ENCODE results near the gene RIT1. TPM values are rescaled to one million over a fixed set of nuclear protein-coding genes. Genes with fewer than 3 reads are reported as not detected.

The RIT1 gene
- total RNA-seq, 1 experiment from 2014 or later, result 34.8 TPM

- peak; percentile 89 for DNase-seq (ENCODE audit: low read depth)
Observed at GRCh38 chr1:155856975-155857930, 53.9 kb downstream of the RIT1 start, which contains the start of gene GON4L. GON4L (minus strand) TSS chr1:155857214; CDS start chr1:155853780, 3,434 bp downstream.

- no peak for DNase-seq (ENCODE audit: low read depth)
Observed at GRCh38 chr1:155856257-155856974, 54.7 kb downstream of the RIT1 start.

GRCh38 chr1:155850345-155850744 lies 60.8 kb downstream of the RIT1 start:
- DNase-seq (ENCODE audit: low read depth), result no peak

GRCh38 chr1:155847823-155848529 lies 63.2 kb downstream of the RIT1 start:
- no peak for DNase-seq (ENCODE audit: low read depth)

Other genes with a start within 250 kb of the RIT1 start
- 33.9 and 37.6 TPM in 2 replicates for gene YY1AP1, start 222.6 kb downstream of the RIT1 start, total RNA-seq (2014; rRNA removed; shearing (Covaris generic))
- 101 and 113 TPM in 2 replicates for gene DAP3, start 222.3 kb downstream of the RIT1 start, total RNA-seq (2014; rRNA removed; shearing (Covaris generic))
- 13.0 and 15.1 TPM in 2 replicates for gene GON4L, start 54.1 kb downstream of the RIT1 start, total RNA-seq (2014; rRNA removed; shearing (Covaris generic))
- 8.5 and 10.9 TPM in 2 replicates for gene SYT11, start 51.8 kb downstream of the RIT1 start, total RNA-seq (2014; rRNA removed; shearing (Covaris generic))
- gene KHDC4, start 23.1 kb upstream of the RIT1 start, total RNA-seq (2014; rRNA removed; shearing (Covaris generic)), result 27.0 and 28.6 TPM in 2 replicates
- not detected in 2 replicates for gene RXFP4, start 30.3 kb upstream of the RIT1 start, total RNA-seq (2014; rRNA removed; shearing (Covaris generic))
- gene ARHGEF2, start 67.2 kb upstream of the RIT1 start, total RNA-seq (2014; rRNA removed; shearing (Covaris generic)), result 54.3 and 65.5 TPM in 2 replicates
- gene SSR2, start 109.6 kb upstream of the RIT1 start, total RNA-seq (2014; rRNA removed; shearing (Covaris generic)), result 657 and 685 TPM in 2 replicates
- 19.6 and 20.3 TPM in 2 replicates for gene UBQLN4, start 142.4 kb upstream of the RIT1 start, total RNA-seq (2014; rRNA removed; shearing (Covaris generic))
- 102 and 118 TPM in 2 replicates for gene LAMTOR2, start 143.4 kb upstream of the RIT1 start, total RNA-seq (2014; rRNA removed; shearing (Covaris generic))
- not detected in 2 replicates for gene RAB25, start 149.8 kb upstream of the RIT1 start, total RNA-seq (2014; rRNA removed; shearing (Covaris generic))
- gene MEX3A, start 171.1 kb upstream of the RIT1 start, total RNA-seq (2014; rRNA removed; shearing (Covaris generic)), result 2.1 and 2.4 TPM in 2 replicates
- gene LMNA, start 203.4 kb upstream of the RIT1 start, total RNA-seq (2014; rRNA removed; shearing (Covaris generic)), result 919 and 1,055 TPM in 2 replicates
- gene SEMA4A, start 242.2 kb upstream of the RIT1 start, total RNA-seq (2014; rRNA removed; shearing (Covaris generic)), result 0.20 and 0.36 TPM in 2 replicates

All from RPMI7951 (cell line).